Endodermal cell (in vitro differentiated cells): Measurements from ENCODE around the gene RPA4. TPM values are rescaled to one million over a fixed set of nuclear protein-coding genes. Genes with fewer than 3 reads are reported as not detected.

Source experiments
- DNase-seq: peaks from one replicate; pipeline ENCODE4 v3.0.0-alpha.2; 2017
- H3K27ac ChIP-seq: 2 replicates; pipeline ENCODE4 v1.5.1; 2013; ENCODE audit warnings: mild to moderate bottlenecking, low read depth, low read length, moderate library complexity
- H3K27me3 ChIP-seq: 2 replicates; pipeline ENCODE4 v1.6.1; 2013; ENCODE audit warnings: mild to moderate bottlenecking, low read length, moderate library complexity; ENCODE audit not compliant: insufficient read depth, control insufficient read depth, poor library complexity, severe bottlenecking
- H3K36me3 ChIP-seq: 2 replicates; pipeline ENCODE4 v1.7.0; 2013; ENCODE audit warnings: mild to moderate bottlenecking, low read length, moderate library complexity; ENCODE audit not compliant: control insufficient read depth, insufficient read depth
- H3K4me1 ChIP-seq: one replicate; pipeline ENCODE4 v1.7.0; 2013; ENCODE audit warnings: low read length; ENCODE audit not compliant: control insufficient read depth, insufficient read depth
- H3K4me3 ChIP-seq: 2 replicates; pipeline ENCODE4 v1.5.1; 2013; ENCODE audit warnings: mild to moderate bottlenecking, low read length, moderate library complexity
- H3K9ac ChIP-seq: 2 replicates; pipeline ENCODE4 v1.6.1; 2013; ENCODE audit warnings: mild to moderate bottlenecking, low read length, moderate library complexity; ENCODE audit not compliant: poor library complexity, severe bottlenecking; ENCODE audit errors: extremely low read depth
- H3K9me3 ChIP-seq: 2 replicates; pipeline ENCODE4 v1.6.1; 2013; ENCODE audit warnings: mild to moderate bottlenecking, low read length, moderate library complexity; ENCODE audit not compliant: control insufficient read depth
- H3K27ac Mint-ChIP-seq: 2 replicates; pipeline ENCODE4 v1.8.0; 2020; ENCODE audit warnings: mixed read lengths
- H3K27me3 Mint-ChIP-seq: 2 replicates; pipeline ENCODE4 v1.8.0; 2021; ENCODE audit warnings: mild to moderate bottlenecking, mixed read lengths; ENCODE audit not compliant: insufficient read depth
- H3K36me3 Mint-ChIP-seq: 2 replicates; pipeline ENCODE4 v1.8.0; 2020; ENCODE audit warnings: low read depth, mixed read lengths
- H3K4me1 Mint-ChIP-seq: 2 replicates; pipeline ENCODE4 v1.8.0; 2020; ENCODE audit warnings: mixed read lengths
- H3K4me3 Mint-ChIP-seq: 2 replicates; pipeline ENCODE4 v1.8.0; 2020; ENCODE audit warnings: mild to moderate bottlenecking, moderate library complexity, mixed read lengths
- H3K9me3 Mint-ChIP-seq: 2 replicates; pipeline ENCODE4 v1.8.0; 2020; ENCODE audit warnings: mild to moderate bottlenecking, mixed read lengths
- WGBS, 2 experiments: methylation state at CpG; one replicate each; pipeline versions ENCODE4 v1.1.5 to v1.1.7; 2013; ENCODE audit warnings: missing lambda C conversion rate in 2 of 2, mixed read lengths in 1 of 2; ENCODE audit not compliant: insufficient coverage in 1 of 2, insufficient read length in 1 of 2; 5-methylcytosine and 5-hydroxymethylcytosine counted together
- long read RNA-seq, 4 experiments: library from polyadenylated mRNA in 2 of 4; library from RNA in 1 of 4; library from capped mRNA in 1 of 4; stranded (forward) in 3 of 4; unstranded in 1 of 4; transcript quantifications; one replicate each; pipeline ENCODE4 v2.0.0, GENCODE V29; 2020 to 2021; ENCODE audit warnings: inconsistent platforms in 1 of 4
- polyA plus RNA-seq, 2 experiments: library from polyadenylated mRNA; stranded (reverse); fragments of 50-300 nt; gene quantifications; one replicate each; pipeline ENCODE4 v1.2.3, GENCODE V29; 2013
- total RNA-seq, 2 donors: library from RNA; stranded (reverse); fragmentation: NEBNext Ultra II Directional in 1 of 2; extraction: Animal tissue kit (Norgen Biotek cat#: 25700) in 1 of 2; gene quantifications; 2 replicates in 1 of 2; 3 replicates in 1 of 2; pipeline ENCODE4 v1.2.1, GENCODE V29; 2021
- TF ChIP-seq, protein P1 (sequence below): fragments of 200-600 bp; sonication (generic); conservative IDR thresholded peaks from 2 replicates; pipeline ENCODE4 v1.5.0; 2021; ENCODE audit warnings: antibody characterized with exemption, mild to moderate bottlenecking

RPA4 gene, protein sequence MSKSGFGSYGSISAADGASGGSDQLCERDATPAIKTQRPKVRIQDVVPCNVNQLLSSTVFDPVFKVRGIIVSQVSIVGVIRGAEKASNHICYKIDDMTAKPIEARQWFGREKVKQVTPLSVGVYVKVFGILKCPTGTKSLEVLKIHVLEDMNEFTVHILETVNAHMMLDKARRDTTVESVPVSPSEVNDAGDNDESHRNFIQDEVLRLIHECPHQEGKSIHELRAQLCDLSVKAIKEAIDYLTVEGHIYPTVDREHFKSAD
- total RNA-seq: 1 to 10 TPM in 1 of 2 donors, under 1 TPM in 1; 0.22 to 1.8 TPM
- not detected for polyA plus RNA-seq (2013, experiment 1 of 2)
- polyA plus RNA-seq (2013, experiment 2 of 2): 0.21 TPM
- long read RNA-seq, experiment 1: 0 reads
- long read RNA-seq, experiment 2: 0 reads
- long read RNA-seq, experiment 3: 0 reads
- long read RNA-seq, experiment 4: 0 reads

DNA sequence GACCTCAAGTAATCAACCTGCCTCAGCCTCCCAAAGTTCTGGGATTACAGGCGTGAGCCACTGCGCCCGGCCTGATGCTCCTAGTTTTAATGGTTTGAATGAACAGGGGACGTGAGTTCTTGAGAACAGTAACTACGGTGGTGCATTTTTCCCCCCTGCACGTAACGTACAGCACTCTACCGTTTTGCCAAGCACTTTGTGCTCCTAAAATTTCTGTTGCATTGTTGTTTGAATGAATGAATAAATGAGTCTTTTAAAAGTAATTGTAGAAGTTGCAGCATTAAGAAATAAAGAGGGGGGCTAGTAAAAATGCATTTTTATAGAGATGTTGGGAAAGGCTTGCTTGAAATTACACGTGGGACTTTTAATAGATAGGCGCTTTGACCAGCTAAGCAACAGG, at the start of gene RPA4:
Gene RPA4, plus strand, starts transcription at position 301 of the 400 bp plus-strand sequence. CDS start 403 bp downstream, outside the sequence.
- WGBS, 2 experiments: 93 to 98% methylated on average over 3 to 10 of the region's 10 CpGs
- Mint-ChIP-seq H3K9me3 (no peaks in the 10 kb centered on the region), H3K36me3 (peaks cover 23% of the 10 kb centered on the region), H3K4me3 (no peak within 1 kb of the TSS), H3K27me3 (no peaks in the 10 kb centered on the region), H3K4me1 (peaks cover 9% of the 10 kb centered on the region), H3K27ac (no peak within 1 kb of the TSS)
- Histone ChIP-seq H3K4me1 (no peaks in the 10 kb centered on the region), H3K27me3 (no peaks in the 10 kb centered on the region), H3K27ac (no peak within 1 kb of the TSS), H3K9ac (no peak within 1 kb of the TSS), H3K9me3 (no peaks in the 10 kb centered on the region), H3K4me3 (no peak within 1 kb of the TSS), H3K36me3 (no peaks in the 10 kb centered on the region)
- TF ChIP-seq, protein P1, sequence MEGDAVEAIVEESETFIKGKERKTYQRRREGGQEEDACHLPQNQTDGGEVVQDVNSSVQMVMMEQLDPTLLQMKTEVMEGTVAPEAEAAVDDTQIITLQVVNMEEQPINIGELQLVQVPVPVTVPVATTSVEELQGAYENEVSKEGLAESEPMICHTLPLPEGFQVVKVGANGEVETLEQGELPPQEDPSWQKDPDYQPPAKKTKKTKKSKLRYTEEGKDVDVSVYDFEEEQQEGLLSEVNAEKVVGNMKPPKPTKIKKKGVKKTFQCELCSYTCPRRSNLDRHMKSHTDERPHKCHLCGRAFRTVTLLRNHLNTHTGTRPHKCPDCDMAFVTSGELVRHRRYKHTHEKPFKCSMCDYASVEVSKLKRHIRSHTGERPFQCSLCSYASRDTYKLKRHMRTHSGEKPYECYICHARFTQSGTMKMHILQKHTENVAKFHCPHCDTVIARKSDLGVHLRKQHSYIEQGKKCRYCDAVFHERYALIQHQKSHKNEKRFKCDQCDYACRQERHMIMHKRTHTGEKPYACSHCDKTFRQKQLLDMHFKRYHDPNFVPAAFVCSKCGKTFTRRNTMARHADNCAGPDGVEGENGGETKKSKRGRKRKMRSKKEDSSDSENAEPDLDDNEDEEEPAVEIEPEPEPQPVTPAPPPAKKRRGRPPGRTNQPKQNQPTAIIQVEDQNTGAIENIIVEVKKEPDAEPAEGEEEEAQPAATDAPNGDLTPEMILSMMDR: no peak
- no peak for DNase-seq

DNA sequence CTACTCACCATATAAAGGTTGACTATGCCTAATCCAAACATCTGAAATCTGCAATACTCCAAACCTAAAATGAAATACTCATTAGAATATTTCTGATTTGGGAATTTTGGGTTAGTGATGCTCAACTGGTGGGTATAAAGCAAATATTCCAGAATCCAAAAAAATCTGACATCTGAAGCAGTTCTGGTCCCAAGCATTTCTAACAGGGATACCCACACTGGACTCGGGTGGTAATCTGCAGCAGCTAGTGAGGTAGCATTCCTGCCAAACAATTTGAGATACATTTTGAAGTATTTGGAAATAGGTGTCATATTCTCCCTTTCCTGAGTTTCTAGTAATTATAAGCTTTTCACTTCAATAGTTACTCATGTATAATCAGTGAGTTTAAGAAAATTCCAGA, 49.6 kb upstream of the RPA4 start:
- H3K4me3 Mint-ChIP-seq: no peak overlapping the region
- Histone ChIP-seq H3K4me1 (peaks cover 4% of the 10 kb centered on the region), H3K9me3 (no peaks in the 10 kb centered on the region), H3K27me3 (no peaks in the 10 kb centered on the region), H3K36me3 (no peaks in the 10 kb centered on the region), H3K27ac (no peak overlapping the region), H3K4me3 (no peak overlapping the region), H3K9ac (no peak overlapping the region)
- no peaks in the 10 kb centered on the region for H3K36me3 Mint-ChIP-seq
- H3K4me1 Mint-ChIP-seq: peaks cover 26% of the 10 kb centered on the region
- DNase-seq: no peak
- H3K27ac Mint-ChIP-seq: no peak overlapping the region
- TF ChIP-seq, protein P1: no peak
- no peaks in the 10 kb centered on the region for H3K27me3 Mint-ChIP-seq
- 77% methylated on average over 1 of the region's 1 CpG; no CpG with 5 or more reads in 1 of the 2 experiments for WGBS, 2 experiments
- H3K9me3 Mint-ChIP-seq: no peaks in the 10 kb centered on the region

DNA sequence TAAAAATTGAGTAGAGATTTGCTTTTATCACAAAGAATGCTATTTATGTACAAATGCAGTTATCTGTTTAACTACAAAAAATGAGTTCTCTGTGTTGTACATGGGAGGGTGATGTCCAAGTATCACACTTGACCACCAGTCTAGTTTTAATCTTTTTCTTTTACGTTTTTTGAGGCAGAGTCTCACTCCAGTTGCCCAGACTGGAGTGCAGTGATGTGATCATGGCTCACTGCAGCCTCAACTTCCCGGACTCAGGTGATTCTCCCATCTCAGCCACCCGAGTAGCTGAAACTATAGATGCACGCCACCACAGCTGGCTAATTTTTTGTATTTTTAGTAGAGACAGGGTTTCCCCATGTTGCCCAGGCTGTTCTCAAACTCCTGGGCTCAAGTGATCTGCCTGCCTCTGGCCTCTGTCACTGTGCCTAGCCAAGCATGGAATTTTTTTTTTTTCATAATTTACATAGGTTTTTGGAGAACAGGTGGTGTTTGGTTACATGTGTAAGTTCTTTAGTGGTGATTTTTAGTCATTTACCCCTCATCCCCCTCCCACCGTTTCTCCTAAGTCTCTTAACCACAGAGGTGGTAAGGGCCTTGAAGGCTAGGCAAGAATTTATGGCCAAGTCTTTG, 47.9 kb upstream of the RPA4 start:
- no peaks in the 10 kb centered on the region for H3K9me3 ChIP-seq
- Mint-ChIP-seq H3K27me3 (no peaks in the 10 kb centered on the region), H3K4me3 (no peak overlapping the region), H3K36me3 (no peaks in the 10 kb centered on the region), H3K9me3 (no peaks in the 10 kb centered on the region), H3K4me1 (peaks cover 27% of the 10 kb centered on the region), H3K27ac (peak overlapping the region; percentile 58)
- H3K27me3 ChIP-seq: no peaks in the 10 kb centered on the region
- H3K9ac ChIP-seq: no peak overlapping the region
- 94% methylated on average over 2 to 4 of the region's 5 CpGs for WGBS, 2 experiments
- TF ChIP-seq, protein P1: no peak
- no peaks in the 10 kb centered on the region for H3K36me3 ChIP-seq
- no peak for DNase-seq
- H3K4me1 ChIP-seq: peaks cover 4% of the 10 kb centered on the region
- no peak overlapping the region for H3K4me3 ChIP-seq
- no peak overlapping the region for H3K27ac ChIP-seq
